ENCODE results near the gene HTR2A. TPM values are rescaled to one million over a fixed set of nuclear protein-coding genes. Genes with fewer than 3 reads are reported as not detected.
"Not testable (repeated sequence)": the region's sequence is repeated elsewhere in the genome, so short reads cannot be mapped to it uniquely, and the experiment has no call there.

The HTR2A gene
- polyA plus RNA-seq, 1 experiment = 0.02 TPM

DNA sequence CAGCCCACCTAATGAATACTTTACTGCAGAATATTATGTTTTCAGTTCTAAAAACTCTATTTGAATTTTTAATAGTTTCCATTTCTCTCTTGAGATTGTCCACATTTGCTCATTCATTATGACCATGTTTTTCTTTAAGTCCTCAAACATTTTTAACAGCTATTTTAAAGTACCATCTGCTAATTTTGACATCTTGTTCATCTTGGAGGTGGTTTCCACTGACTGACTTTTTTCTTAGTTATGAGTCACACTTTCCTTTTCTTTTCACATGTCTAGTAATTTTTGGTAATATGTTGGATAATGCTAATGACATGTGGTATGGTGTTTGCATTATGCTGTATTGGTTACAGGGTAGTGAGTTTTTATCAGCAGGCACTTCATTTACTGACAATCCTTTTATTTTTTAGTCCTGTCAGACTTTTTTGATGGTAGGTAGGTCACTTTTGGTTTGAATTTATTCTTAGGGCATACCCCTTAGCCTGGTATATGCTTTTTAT, 84.5 kb downstream of the HTR2A start:
- Histone ChIP-seq H3K4me3 (ENCODE audit: low read depth, low read length) (no peak overlapping the region), H3K36me3 (ENCODE audit: control insufficient read depth, insufficient read depth, low read length) (no peaks in the 10 kb centered on the region), H3K27me3 (ENCODE audit: control insufficient read depth, insufficient read depth, low read length) (no peaks in the 10 kb centered on the region)
- no peak for DNase-seq (ENCODE audit: low read depth)
- CTCF ChIA-PET = no interaction called here
- TF ChIP-seq, protein P1, sequence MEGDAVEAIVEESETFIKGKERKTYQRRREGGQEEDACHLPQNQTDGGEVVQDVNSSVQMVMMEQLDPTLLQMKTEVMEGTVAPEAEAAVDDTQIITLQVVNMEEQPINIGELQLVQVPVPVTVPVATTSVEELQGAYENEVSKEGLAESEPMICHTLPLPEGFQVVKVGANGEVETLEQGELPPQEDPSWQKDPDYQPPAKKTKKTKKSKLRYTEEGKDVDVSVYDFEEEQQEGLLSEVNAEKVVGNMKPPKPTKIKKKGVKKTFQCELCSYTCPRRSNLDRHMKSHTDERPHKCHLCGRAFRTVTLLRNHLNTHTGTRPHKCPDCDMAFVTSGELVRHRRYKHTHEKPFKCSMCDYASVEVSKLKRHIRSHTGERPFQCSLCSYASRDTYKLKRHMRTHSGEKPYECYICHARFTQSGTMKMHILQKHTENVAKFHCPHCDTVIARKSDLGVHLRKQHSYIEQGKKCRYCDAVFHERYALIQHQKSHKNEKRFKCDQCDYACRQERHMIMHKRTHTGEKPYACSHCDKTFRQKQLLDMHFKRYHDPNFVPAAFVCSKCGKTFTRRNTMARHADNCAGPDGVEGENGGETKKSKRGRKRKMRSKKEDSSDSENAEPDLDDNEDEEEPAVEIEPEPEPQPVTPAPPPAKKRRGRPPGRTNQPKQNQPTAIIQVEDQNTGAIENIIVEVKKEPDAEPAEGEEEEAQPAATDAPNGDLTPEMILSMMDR (IDR thresholded peaks at IDR 0.05; ENCODE audit: insufficient read depth, low read depth, low read length) = no peak
- POLR2A ChIA-PET = no interaction called here

DNA sequence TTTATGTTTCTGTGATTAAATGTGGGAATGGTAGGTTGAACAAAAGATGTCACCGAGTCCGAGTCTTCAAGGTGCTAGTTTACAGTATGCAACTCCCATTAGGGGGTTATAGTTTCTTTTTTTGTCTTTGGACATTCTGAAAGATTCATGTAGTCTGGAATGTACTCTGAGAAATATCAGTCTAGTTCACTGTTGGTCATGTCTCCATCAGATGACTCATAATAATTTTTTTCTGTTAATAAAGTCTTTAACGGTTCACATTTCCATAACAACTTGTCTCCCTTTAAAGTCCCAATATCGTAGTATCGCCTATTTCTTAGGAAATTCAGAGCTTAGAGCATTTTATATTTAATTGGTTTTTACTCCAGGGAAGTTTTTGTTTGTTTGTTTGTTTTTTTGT, 86.4 kb downstream of the HTR2A start:
- POLR2A ChIA-PET = no interaction called here
- CTCF ChIA-PET = interaction anchor here (1.2 kb wide), 1 partner anchor 20 kb away, joined by 4 read pairs; no protein-coding TSS in a partner anchor
- no peaks in the 10 kb centered on the region for H3K27me3 ChIP-seq (ENCODE audit: control insufficient read depth, insufficient read depth, low read length)
- no peak overlapping the region for H3K4me3 ChIP-seq (ENCODE audit: low read depth, low read length)
- TF ChIP-seq, protein P1 (IDR thresholded peaks at IDR 0.05; ENCODE audit: insufficient read depth, low read depth, low read length) = no peak
- H3K36me3 ChIP-seq (ENCODE audit: control insufficient read depth, insufficient read depth, low read length) = no peaks in the 10 kb centered on the region
- DNase-seq (ENCODE audit: low read depth) = no peak

DNA sequence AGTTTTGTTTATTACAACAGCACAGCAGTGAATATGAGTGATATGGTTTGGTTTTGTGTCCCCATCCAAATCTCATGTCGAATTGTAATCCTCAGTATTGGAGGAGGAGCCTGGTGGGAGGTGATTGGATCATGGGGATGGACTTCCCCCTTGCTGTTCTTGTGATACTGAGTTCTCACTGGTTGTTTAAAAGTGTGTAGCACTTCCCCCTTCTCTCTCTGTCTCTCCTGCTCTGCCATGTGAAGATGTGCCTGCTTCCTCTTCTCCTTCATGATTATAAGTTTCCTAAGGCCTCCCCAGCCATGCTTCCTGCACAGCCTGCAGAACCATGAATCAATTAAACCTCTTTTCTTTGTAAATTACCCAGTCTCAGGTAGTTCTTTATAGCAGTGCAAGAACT, 91.9 kb downstream of the HTR2A start:
- POLR2A ChIA-PET; H3K4me3 ChIP-seq (ENCODE audit: low read depth, low read length); DNase-seq (ENCODE audit: low read depth); H3K36me3 ChIP-seq (ENCODE audit: control insufficient read depth, insufficient read depth, low read length); H3K27me3 ChIP-seq (ENCODE audit: control insufficient read depth, insufficient read depth, low read length): not testable (repeated sequence)
- CTCF ChIA-PET = interaction anchor here (1.0 kb wide), 1 partner anchor 88 kb away, joined by 3 read pairs; no protein-coding TSS in a partner anchor

DNA sequence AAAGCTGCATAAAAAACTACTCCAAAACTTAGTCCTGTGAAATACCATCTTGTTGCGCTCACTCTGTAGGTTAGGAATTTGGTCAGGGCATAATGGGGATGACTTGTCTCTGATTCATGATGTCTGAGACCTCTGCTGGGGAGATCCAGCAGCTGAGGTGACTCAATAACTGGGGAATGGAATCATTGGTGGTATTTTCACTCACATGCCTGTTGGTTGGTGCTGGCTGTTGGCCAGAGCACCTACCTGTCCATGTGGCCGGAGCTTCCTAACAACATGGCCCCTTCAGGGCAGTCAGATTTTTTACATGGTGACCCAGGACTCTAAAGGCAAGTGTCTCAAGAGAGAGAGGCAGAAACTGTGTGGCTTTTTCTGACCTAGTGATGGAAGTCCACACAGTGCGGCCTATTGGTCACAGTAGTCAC, 92.5 kb downstream of the HTR2A start:
- no peaks in the 10 kb centered on the region for H3K27me3 ChIP-seq (ENCODE audit: control insufficient read depth, insufficient read depth, low read length)
- ChIA-PET CTCF (no interaction called here), POLR2A (no interaction called here)
- no peak overlapping the region for H3K4me3 ChIP-seq (ENCODE audit: low read depth, low read length)
- H3K36me3 ChIP-seq (ENCODE audit: control insufficient read depth, insufficient read depth, low read length) = no peaks in the 10 kb centered on the region
- TF ChIP-seq, protein P1 (IDR thresholded peaks at IDR 0.05; ENCODE audit: insufficient read depth, low read depth, low read length) = no peak
- peak; percentile 71 for DNase-seq (ENCODE audit: low read depth)

DNA sequence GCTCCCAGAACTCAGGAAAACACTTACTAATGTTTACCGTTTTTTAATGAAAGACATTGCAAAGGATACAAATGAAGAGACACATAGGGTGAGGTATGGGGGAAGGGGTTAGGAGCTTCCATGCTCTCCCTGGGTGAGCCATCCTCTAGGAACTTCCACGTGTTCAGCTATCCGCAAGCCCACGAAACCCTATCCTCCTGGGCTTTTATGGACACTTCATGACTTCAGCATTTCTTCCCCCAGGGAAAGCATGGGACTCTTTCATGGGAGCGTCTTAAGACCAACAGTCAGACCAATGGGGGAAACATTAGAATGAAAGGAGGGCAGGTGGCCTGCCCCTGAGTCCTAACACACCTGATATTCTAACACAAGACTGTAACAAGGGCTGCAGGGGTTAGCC, 93.3 kb downstream of the HTR2A start:
- ChIA-PET POLR2A (no interaction called here), CTCF (no interaction called here)
- no peak for DNase-seq (ENCODE audit: low read depth)
- H3K4me3 ChIP-seq (ENCODE audit: low read depth, low read length) = no peak overlapping the region
- TF ChIP-seq, protein P1 (IDR thresholded peaks at IDR 0.05; ENCODE audit: insufficient read depth, low read depth, low read length) = no peak
- H3K27me3 ChIP-seq (ENCODE audit: control insufficient read depth, insufficient read depth, low read length) = no peaks in the 10 kb centered on the region
- no peaks in the 10 kb centered on the region for H3K36me3 ChIP-seq (ENCODE audit: control insufficient read depth, insufficient read depth, low read length)

DNA sequence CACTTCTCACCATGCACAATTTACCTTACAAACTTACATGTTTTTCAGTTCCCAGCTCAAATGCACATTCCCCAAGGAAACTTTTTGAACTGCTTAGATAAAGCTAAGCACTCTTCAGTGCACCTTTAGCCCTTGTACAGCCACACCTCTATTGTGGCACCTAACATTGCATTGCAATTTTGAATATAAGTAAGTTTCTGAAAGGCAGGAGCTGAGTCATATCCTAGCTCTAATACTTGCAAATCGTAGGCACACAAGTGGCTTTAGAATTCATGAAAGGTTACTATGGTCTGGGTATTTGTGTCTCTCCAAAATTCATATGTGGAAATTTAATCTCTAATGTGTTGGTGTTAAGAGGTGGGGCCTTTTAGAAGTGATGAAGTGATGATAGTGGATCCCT, 95.0 kb downstream of the HTR2A start:
- Histone ChIP-seq H3K27me3 (ENCODE audit: control insufficient read depth, insufficient read depth, low read length) (no peaks in the 10 kb centered on the region), H3K36me3 (ENCODE audit: control insufficient read depth, insufficient read depth, low read length) (no peaks in the 10 kb centered on the region), H3K4me3 (ENCODE audit: low read depth, low read length) (no peak overlapping the region)
- DNase-seq (ENCODE audit: low read depth) = no peak
- CTCF ChIA-PET = no interaction called here
- TF ChIP-seq, protein P1 (IDR thresholded peaks at IDR 0.05; ENCODE audit: insufficient read depth, low read depth, low read length) = no peak
- POLR2A ChIA-PET = interaction anchor here (1.0 kb wide), 1 partner anchor 8 kb away, joined by 4 read pairs; no protein-coding TSS in a partner anchor
